MCF 10A (cell line): Measurements from ENCODE around the gene SYT3. TPM values are rescaled to one million over a fixed set of nuclear protein-coding genes. Genes with fewer than 3 reads are reported as not detected.

Experiments used
- BruUV-seq: library from RNA; stranded (reverse); fragments of 400-500 nt; replicated peaks from 2 replicates; lab custom pipeline; 2021; lab: Mats Ljungman, UMichigan
- CTCF ChIA-PET: fragments of 300-600 bp; sonication (Branson Sonifier 250); formaldehyde crosslinking; extraction: SDS; loops from one replicate; lab custom pipeline; 2021; ENCODE audit warnings: antibody characterized with exemption, inconsistent platforms; lab: Yijun Ruan, JAX
- POLR2A ChIA-PET: fragments of 300-600, 350-650 bp; sonication (Branson Sonifier 250); formaldehyde crosslinking; extraction: SDS; loops from one replicate; lab custom pipeline; 2020; ENCODE audit warnings: antibody characterized with exemption, inconsistent platforms; lab: Yijun Ruan, JAX
- DNase-seq: peaks from one replicate; pipeline ENCODE4 v3.0.0-alpha.2; 2018; ENCODE audit not compliant: unreplicated experiment
- H3K27ac Mint-ChIP-seq: one replicate; pipeline ENCODE4 v1.8.0; 2022; ENCODE audit warnings: mild to moderate bottlenecking, low read depth, mixed read lengths; ENCODE audit not compliant: unreplicated experiment
- H3K27me3 Mint-ChIP-seq: one replicate; pipeline ENCODE4 v1.8.0; 2022; ENCODE audit warnings: mixed read lengths; ENCODE audit not compliant: insufficient read depth, unreplicated experiment
- H3K36me3 Mint-ChIP-seq: one replicate; pipeline ENCODE4 v1.8.0; 2022; ENCODE audit warnings: mild to moderate bottlenecking, moderate library complexity, mixed read lengths; ENCODE audit not compliant: insufficient read depth, unreplicated experiment
- H3K4me1 Mint-ChIP-seq: one replicate; pipeline ENCODE4 v1.8.0; 2022; ENCODE audit warnings: mixed read lengths; ENCODE audit not compliant: insufficient read depth, unreplicated experiment
- H3K4me3 Mint-ChIP-seq: one replicate; pipeline ENCODE4 v1.8.0; 2022; ENCODE audit warnings: mild to moderate bottlenecking, moderate library complexity, mixed read lengths; ENCODE audit not compliant: unreplicated experiment
- H3K9me3 Mint-ChIP-seq: one replicate; pipeline ENCODE4 v1.8.0; 2022; ENCODE audit warnings: mixed read lengths; ENCODE audit not compliant: unreplicated experiment
- intact Hi-C: fragments of 100-400 bp; cut with micrococcal nuclease; formaldehyde crosslinking; loops from 2 replicates; pipeline ENCODE4 v1.14.1; 2022
- total RNA-seq: library from RNA; stranded (reverse); gene quantifications from 2 replicates; pipeline ENCODE4 v1.2.3, GENCODE V29; 2022
- TF ChIP-seq, protein P1 (sequence below): fragments of 200-600 bp; IDR thresholded peaks from one replicate; pipeline ENCODE4 v1.8.0; 2022; ENCODE audit warnings: antibody characterized with exemption, mild to moderate bottlenecking; ENCODE audit not compliant: unreplicated experiment

The SYT3 gene
- total RNA-seq, 1 experiment from 2014 or later: not detected

DNA sequence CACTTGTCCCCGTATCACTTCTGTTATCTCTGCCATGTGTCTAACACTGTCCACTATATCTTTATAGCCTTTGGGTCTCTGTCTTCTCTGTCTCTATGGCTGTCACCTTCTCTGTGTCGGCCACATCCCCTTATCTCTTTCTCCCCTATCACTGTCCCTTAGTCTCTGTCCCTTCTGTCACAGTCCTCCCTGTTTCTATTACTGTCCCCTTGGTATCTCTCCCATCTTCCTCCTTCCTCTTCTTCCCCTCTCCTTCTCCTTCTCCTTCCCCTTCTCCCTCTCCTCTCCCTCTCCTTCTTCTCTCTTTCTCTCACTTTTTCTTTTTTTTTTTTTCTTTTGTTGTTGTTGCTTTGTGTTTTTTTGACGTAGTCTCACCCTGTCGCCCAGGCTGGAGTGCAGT is 36.7 kb downstream of the SYT3 start:
- TF ChIP-seq, protein P1, sequence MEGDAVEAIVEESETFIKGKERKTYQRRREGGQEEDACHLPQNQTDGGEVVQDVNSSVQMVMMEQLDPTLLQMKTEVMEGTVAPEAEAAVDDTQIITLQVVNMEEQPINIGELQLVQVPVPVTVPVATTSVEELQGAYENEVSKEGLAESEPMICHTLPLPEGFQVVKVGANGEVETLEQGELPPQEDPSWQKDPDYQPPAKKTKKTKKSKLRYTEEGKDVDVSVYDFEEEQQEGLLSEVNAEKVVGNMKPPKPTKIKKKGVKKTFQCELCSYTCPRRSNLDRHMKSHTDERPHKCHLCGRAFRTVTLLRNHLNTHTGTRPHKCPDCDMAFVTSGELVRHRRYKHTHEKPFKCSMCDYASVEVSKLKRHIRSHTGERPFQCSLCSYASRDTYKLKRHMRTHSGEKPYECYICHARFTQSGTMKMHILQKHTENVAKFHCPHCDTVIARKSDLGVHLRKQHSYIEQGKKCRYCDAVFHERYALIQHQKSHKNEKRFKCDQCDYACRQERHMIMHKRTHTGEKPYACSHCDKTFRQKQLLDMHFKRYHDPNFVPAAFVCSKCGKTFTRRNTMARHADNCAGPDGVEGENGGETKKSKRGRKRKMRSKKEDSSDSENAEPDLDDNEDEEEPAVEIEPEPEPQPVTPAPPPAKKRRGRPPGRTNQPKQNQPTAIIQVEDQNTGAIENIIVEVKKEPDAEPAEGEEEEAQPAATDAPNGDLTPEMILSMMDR: no peak
- DNase-seq: no peak
- H3K9me3 Mint-ChIP-seq: peaks cover 38% of the 10 kb centered on the region
- ChIA-PET CTCF (no interaction called here), POLR2A (no interaction called here)
- no peak overlapping the region for H3K27ac Mint-ChIP-seq
- intact Hi-C loops: no loop called here
- H3K27me3 Mint-ChIP-seq: peaks cover 13% of the 10 kb centered on the region
- H3K36me3 Mint-ChIP-seq: no peaks in the 10 kb centered on the region
- H3K4me1 Mint-ChIP-seq: no peaks in the 10 kb centered on the region
- no peak overlapping the region for H3K4me3 Mint-ChIP-seq
- BruUV-seq: no TSS peak

DNA sequence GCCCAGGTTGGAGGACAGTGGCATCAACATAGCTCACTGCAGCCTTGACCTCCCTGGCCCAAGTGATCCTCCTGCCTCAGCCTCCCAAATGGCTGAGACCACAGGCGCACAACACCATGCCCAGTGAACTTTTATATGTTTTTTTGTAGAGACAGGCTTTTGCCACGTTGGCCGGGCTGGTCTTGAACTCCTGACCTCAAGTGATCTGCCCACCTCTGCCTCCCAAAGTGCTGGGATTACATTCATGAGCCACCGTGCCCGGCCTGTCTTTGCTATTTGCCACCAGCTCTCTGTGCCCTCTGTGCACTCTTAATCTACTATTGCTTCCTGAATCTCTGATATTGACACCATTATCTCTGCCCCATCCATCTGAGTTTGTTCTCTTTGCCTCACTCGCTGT is 37.2 kb downstream of the SYT3 start:
- Mint-ChIP-seq H3K27ac (no peak overlapping the region), H3K4me3 (no peak overlapping the region), H3K9me3 (peaks cover 34% of the 10 kb centered on the region), H3K4me1 (no peaks in the 10 kb centered on the region), H3K27me3 (peaks cover 13% of the 10 kb centered on the region), H3K36me3 (no peaks in the 10 kb centered on the region)
- POLR2A ChIA-PET: no interaction called here
- no TSS peak for BruUV-seq
- intact Hi-C loops: no loop called here
- CTCF ChIA-PET: no interaction called here
- DNase-seq: no peak
- TF ChIP-seq, protein P1: no peak

- DNase-seq: no peak
- no TSS peak for BruUV-seq
- Mint-ChIP-seq H3K36me3 (no peaks in the 10 kb centered on the region), H3K27ac (no peak overlapping the region), H3K27me3 (peaks cover 13% of the 10 kb centered on the region), H3K4me3 (no peak overlapping the region), H3K4me1 (no peaks in the 10 kb centered on the region), H3K9me3 (peaks cover 29% of the 10 kb centered on the region)
- CTCF ChIA-PET: no interaction called here
- TF ChIP-seq, protein P1: no peak
- intact Hi-C loops: no loop called here
- POLR2A ChIA-PET: no interaction called here
Measured at GRCh38 chr19:50602089-50602422, 37.6 kb downstream of the SYT3 start.

- DNase-seq: no peak
- H3K27me3 Mint-ChIP-seq: peaks cover 13% of the 10 kb centered on the region
- TF ChIP-seq, protein P1: no peak
- BruUV-seq: no TSS peak
- H3K4me3 Mint-ChIP-seq: no peak overlapping the region
- intact Hi-C loops: no loop called here
- CTCF ChIA-PET: no interaction called here
- H3K4me1 Mint-ChIP-seq: no peaks in the 10 kb centered on the region
- peaks cover 27% of the 10 kb centered on the region for H3K9me3 Mint-ChIP-seq
- H3K36me3 Mint-ChIP-seq: no peaks in the 10 kb centered on the region
- POLR2A ChIA-PET: no interaction called here
- no peak overlapping the region for H3K27ac Mint-ChIP-seq
Measured at GRCh38 chr19:50601407-50602088, 38.1 kb downstream of the SYT3 start.
